ENCODE results near the gene CA6.
"Not testable (repeated sequence)": the region's sequence is repeated elsewhere in the genome, so short reads cannot be mapped to it uniquely, and the experiment has no call there.

CA6 gene

GRCh38 chr1:8962812-8963530, 17.3 kb downstream of the CA6 start:
- TF ChIP-seq CTCF (conservative IDR thresholded peaks at IDR 0.05; ENCODE audit: low read depth, low read length) = peak; percentile 66
- no peak for DNase-seq (ENCODE audit: low read depth)
- no peak overlapping the region for H3K4me3 ChIP-seq (ENCODE audit: low read length)

- no peak for DNase-seq (ENCODE audit: low read depth)
- no peak for TF ChIP-seq CTCF (conservative IDR thresholded peaks at IDR 0.05; ENCODE audit: low read depth, low read length)
Measured at GRCh38 chr1:8963963-8964362, 18.3 kb downstream of the CA6 start.

GRCh38 chr1:8965121-8965820, 19.6 kb downstream of the CA6 start:
- no peak for DNase-seq (ENCODE audit: low read depth)
- H3K4me3 ChIP-seq (ENCODE audit: low read length) = no peak overlapping the region
- no peak for TF ChIP-seq CTCF (conservative IDR thresholded peaks at IDR 0.05; ENCODE audit: low read depth, low read length)

More at GRCh38 chr1:8963963-8964362, 18.3 kb downstream of the CA6 start:
- H3K4me3 ChIP-seq (ENCODE audit: low read length) = no peak overlapping the region

GRCh38 chr1:8966606-8967005, 20.9 kb downstream of the CA6 start:
- no peak overlapping the region for H3K4me3 ChIP-seq (ENCODE audit: low read length)
- no peak for DNase-seq (ENCODE audit: low read depth)
- TF ChIP-seq CTCF (conservative IDR thresholded peaks at IDR 0.05; ENCODE audit: low read depth, low read length) = no peak

GRCh38 chr1:8968902-8969301, 23.2 kb downstream of the CA6 start:
- DNase-seq (ENCODE audit: low read depth); H3K4me3 ChIP-seq (ENCODE audit: low read length): not testable (repeated sequence)

- TF ChIP-seq CTCF (conservative IDR thresholded peaks at IDR 0.05; ENCODE audit: low read depth, low read length) = no peak
- no peak overlapping the region for H3K4me3 ChIP-seq (ENCODE audit: low read length)
- DNase-seq (ENCODE audit: low read depth) = no peak
Measured at GRCh38 chr1:8969937-8970336, 24.3 kb downstream of the CA6 start.

- TF ChIP-seq CTCF (conservative IDR thresholded peaks at IDR 0.05; ENCODE audit: low read depth, low read length) = no peak
- DNase-seq (ENCODE audit: low read depth) = no peak
- H3K4me3 ChIP-seq (ENCODE audit: low read length) = no peak overlapping the region
Measured at GRCh38 chr1:8970870-8971337, 25.2 kb downstream of the CA6 start.

Measured in retinal pigment epithelial cell (primary cell).